Tibial nerve (tissue), 3 donors: ENCODE data around the gene FIGNL1.

Experiments used
- CTCF ChIP-seq, 5 experiments: fragments of 200-600 bp in 3 of 5; fragments of 450-650 bp in 2 of 5; sonication (generic) in 3 of 5; IDR thresholded peaks; one replicate each; pipeline ENCODE4 v1.5.1; 2016 to 2019; ENCODE audit warnings: antibody characterized with exemption in 5 of 5, mild to moderate bottlenecking in 3 of 5, moderate library complexity in 2 of 5
- POLR2A ChIP-seq, 2 donors: fragments of 450-650 bp; IDR thresholded peaks; one replicate each; pipeline ENCODE4 v1.6.1; 2017; ENCODE audit warnings: antibody characterized with exemption in 2 of 2, mild to moderate bottlenecking in 2 of 2, moderate library complexity in 2 of 2

GRCh38 chr7:50470250-50471163, 20.4 kb upstream of the FIGNL1 start:
- TF ChIP-seq CTCF (IDR thresholded peaks at IDR 0.05) (no peak), POLR2A (IDR thresholded peaks at IDR 0.05) (no peak)
